Measurements from ENCODE around the gene CCDC88B.

DNA sequence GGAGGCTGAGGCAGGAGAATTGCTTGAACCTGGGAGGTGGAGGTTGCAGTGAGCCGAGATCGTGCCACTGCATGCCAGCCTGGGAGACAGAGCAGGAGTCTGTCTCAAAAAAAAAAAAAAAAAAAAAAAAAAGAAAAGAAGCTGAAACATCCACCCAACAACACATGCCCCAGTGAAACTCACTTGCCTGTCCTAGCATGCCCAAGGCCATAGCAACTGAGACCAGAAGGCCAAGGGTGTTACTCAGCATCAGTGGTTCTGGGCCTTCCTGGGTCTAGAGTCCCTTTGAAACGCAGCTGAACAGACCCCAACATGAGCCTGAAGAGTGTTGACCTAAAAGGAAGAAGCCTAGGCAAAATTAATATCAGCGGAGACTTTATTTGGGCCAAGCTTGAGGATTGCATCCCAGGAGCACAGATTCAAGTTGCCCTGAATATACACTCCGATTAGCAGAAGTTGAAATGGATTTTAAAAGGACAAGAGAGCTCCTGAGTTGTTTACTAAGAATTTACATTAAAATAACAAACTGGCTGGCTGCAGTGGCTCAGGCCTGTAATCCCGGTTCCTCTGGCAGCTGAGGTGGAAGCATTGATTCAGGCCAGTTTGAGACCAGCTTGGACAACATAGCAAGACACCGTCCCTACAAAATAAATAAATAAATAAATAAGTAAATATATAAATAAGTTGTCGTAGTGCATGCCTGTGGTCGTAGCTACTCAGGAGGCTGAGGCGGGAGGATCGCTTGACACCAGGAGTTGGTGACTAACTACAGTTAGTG, 15.1 kb upstream of the CCDC88B start:
- TF ChIP-seq CTCF (IDR thresholded peaks at IDR 0.05; ENCODE audit: poor library complexity) (no peak), EZH2 (IDR thresholded peaks at IDR 0.05; ENCODE audit: borderline replicate concordance) (no peak), EZH2phosphoT487 (IDR thresholded peaks at IDR 0.05; ENCODE audit: low read depth, severe bottlenecking, unreplicated experiment) (no peak)
